Caco-2 (cell line): ENCODE results near the gene ZNF862. TPM values are rescaled to one million over a fixed set of nuclear protein-coding genes. Genes with fewer than 3 reads are reported as not detected.

Experiments used
- BruUV-seq: library from RNA; stranded (reverse); fragments of 400-500 nt; replicated peaks from 2 replicates; lab custom pipeline; 2021; lab: Mats Ljungman, UMichigan
- CTCF ChIA-PET: fragments of 300-600 bp; sonication (Branson Sonifier 250); formaldehyde crosslinking; loops from one replicate; lab custom pipeline; 2022; ENCODE audit warnings: antibody characterized with exemption; lab: Charles Lee
- POLR2A ChIA-PET: fragments of 300-600 bp; sonication (Branson Sonifier 250); formaldehyde crosslinking; loops from one replicate; lab custom pipeline; 2022; ENCODE audit warnings: antibody characterized with exemption; lab: Charles Lee
- DNase-seq, 2 experiments: peaks; one replicate each; pipeline versions ENCODE4 v3.0.0 to v3.0.0-alpha.2; 2020 to 2022
- H3K27me3 ChIP-seq: replicated peaks from 2 replicates; pipeline ENCODE4 v1.6.0; 2011; ENCODE audit warnings: low read length; ENCODE audit not compliant: control insufficient read depth, insufficient read depth
- H3K36me3 ChIP-seq: 2 replicates; pipeline ENCODE4 v1.5.1; 2011; ENCODE audit warnings: low read length; ENCODE audit not compliant: control insufficient read depth, insufficient read depth
- H3K4me1 ChIP-seq: fragments of 250-450 bp; sonication (Bioruptor Pico); 2 replicates; pipeline ENCODE4 v1.5.1; 2020; ENCODE audit warnings: mild to moderate bottlenecking
- H3K4me3 ChIP-seq: 2 replicates; pipeline ENCODE4 v1.5.1; 2011; ENCODE audit warnings: low read depth, mild to moderate bottlenecking, control low read depth, low read length
- H3K9me3 ChIP-seq: fragments of 250-450 bp; sonication (Bioruptor Pico); 2 replicates; pipeline ENCODE4 v1.5.1; 2020; ENCODE audit warnings: mild to moderate bottlenecking, moderate library complexity
- H3K27ac Mint-ChIP-seq: one replicate; pipeline ENCODE4 v1.8.0; 2022; ENCODE audit warnings: mixed read lengths; ENCODE audit not compliant: unreplicated experiment
- H3K27me3 Mint-ChIP-seq: one replicate; pipeline ENCODE4 v1.8.0; 2022; ENCODE audit warnings: mixed read lengths; ENCODE audit not compliant: insufficient read depth, unreplicated experiment
- H3K36me3 Mint-ChIP-seq: one replicate; pipeline ENCODE4 v1.8.0; 2022; ENCODE audit warnings: mild to moderate bottlenecking, mixed read lengths; ENCODE audit not compliant: insufficient read depth, unreplicated experiment
- H3K4me1 Mint-ChIP-seq: one replicate; pipeline ENCODE4 v1.8.0; 2022; ENCODE audit warnings: low read depth, mixed read lengths; ENCODE audit not compliant: unreplicated experiment
- H3K4me3 Mint-ChIP-seq: one replicate; pipeline ENCODE4 v1.8.0; 2022; ENCODE audit warnings: mild to moderate bottlenecking, moderate library complexity, mixed read lengths; ENCODE audit not compliant: unreplicated experiment
- H3K9me3 Mint-ChIP-seq: one replicate; pipeline ENCODE4 v1.8.0; 2022; ENCODE audit warnings: mixed read lengths; ENCODE audit not compliant: unreplicated experiment
- CTCF ChIP-seq, 2 experiments: fragments of 200-600 bp in 1 of 2; IDR thresholded peaks; 1 replicate in 1 of 2; 2 replicates in 1 of 2; pipeline versions ENCODE4 v1.5.1 to v1.8.0; 2011 to 2022; ENCODE audit warnings: antibody characterized with exemption in 1 of 2, control low read depth in 1 of 2, inconsistent platforms in 1 of 2, low read depth in 1 of 2, low read length in 1 of 2, mild to moderate bottlenecking in 1 of 2, moderate library complexity in 1 of 2; ENCODE audit not compliant: insufficient read depth in 1 of 2, severe bottlenecking in 1 of 2, unreplicated experiment in 1 of 2
- intact Hi-C: fragments of 100-400 bp; cut with micrococcal nuclease; formaldehyde crosslinking; loops from one replicate; pipeline ENCODE4 v1.10.0; 2022; ENCODE audit not compliant: unreplicated experiment
- total RNA-seq: library from RNA; stranded (reverse); gene quantifications from 2 replicates; pipeline ENCODE4 v1.2.3, GENCODE V29; 2022

ZNF862 gene
- total RNA-seq, 1 experiment from 2014 or later = 3.5 TPM

DNA sequence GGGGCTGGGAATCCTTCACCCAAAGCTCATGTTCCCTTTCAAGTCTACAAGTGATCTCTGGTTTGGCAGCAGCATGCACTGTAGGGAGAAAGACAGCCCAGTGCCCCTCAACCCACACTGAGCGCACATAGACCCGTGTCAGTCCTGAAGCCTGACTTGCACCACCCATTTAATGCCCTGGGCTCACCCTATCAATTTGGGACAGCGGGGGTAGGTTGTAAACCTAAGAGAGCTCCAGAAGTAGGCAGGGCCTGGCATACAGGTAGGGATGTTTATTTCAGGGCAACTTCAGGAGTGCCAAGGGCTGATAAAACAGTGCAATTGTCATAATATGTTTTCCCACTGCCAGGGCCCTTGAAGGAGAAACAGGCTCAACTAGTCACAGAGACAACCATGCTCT is 32.1 kb downstream of the ZNF862 start:
- no peaks in the 10 kb centered on the region for H3K27me3 Mint-ChIP-seq
- Histone ChIP-seq H3K36me3 (no peaks in the 10 kb centered on the region), H3K4me3 (no peak overlapping the region), H3K9me3 (no peaks in the 10 kb centered on the region), H3K27me3 (no peaks in the 10 kb centered on the region), H3K4me1 (peaks cover 9% of the 10 kb centered on the region; the same call in 1 of the 2 replicates)
- no TSS peak for BruUV-seq
- no peak for DNase-seq
- ChIA-PET POLR2A (no interaction called here), CTCF (interaction anchor here (0.6 kb wide), 1 partner anchor 89 kb away, joined by 3 read pairs; no protein-coding TSS in a partner anchor)
- H3K4me3 Mint-ChIP-seq = no peak overlapping the region
- TF ChIP-seq CTCF (IDR thresholded peaks at IDR 0.05; ENCODE audit: insufficient read depth in 1 of 2, low read depth in 1 of 2, low read length in 1 of 2, severe bottlenecking in 1 of 2, unreplicated experiment in 1 of 2) = no peak
- peaks cover 16% of the 10 kb centered on the region for H3K4me1 Mint-ChIP-seq
- H3K27ac Mint-ChIP-seq = no peak overlapping the region
- intact Hi-C loops = no loop called here
- H3K36me3 Mint-ChIP-seq = peaks cover 12% of the 10 kb centered on the region
- H3K9me3 Mint-ChIP-seq = no peaks in the 10 kb centered on the region

DNA sequence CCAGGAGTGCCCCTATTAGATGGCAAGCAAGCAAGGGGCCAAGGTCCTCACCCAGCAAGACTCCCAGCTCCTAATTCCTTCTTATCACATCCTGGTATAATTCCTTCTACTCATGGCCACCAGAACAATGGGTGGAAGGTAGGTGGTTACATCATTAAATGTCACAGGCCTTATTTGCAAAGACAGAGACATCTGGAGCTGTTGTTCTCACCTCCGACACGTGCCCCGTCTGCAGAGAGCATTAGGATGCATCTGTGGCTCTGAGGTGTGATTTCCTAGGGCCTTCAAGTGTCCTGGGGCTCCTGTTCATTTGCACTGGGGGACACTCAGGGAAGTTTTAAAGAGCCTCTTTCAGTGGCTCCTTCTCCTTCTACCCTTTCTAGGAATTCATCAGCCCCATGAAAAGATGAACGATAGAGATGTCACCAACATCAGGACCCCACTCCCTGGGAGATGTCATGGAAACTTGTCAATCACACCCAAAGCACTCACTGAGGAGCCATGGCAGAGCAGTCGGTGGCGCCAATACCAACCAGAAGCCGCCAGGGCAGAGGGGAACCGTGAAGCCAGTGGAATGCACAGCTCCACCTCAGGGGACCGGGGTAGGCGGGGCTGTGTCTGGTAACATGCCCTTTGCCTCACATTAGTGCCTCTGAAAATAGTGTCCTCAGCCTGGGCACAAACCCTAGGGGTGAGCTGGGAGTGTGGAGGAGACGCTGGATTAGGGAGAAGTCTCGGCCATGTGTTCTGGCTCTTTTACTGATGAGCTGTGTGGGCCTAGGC is 32.7 kb downstream of the ZNF862 start:
- no TSS peak for BruUV-seq
- Mint-ChIP-seq H3K4me3 (no peak overlapping the region), H3K9me3 (no peaks in the 10 kb centered on the region), H3K36me3 (peaks cover 12% of the 10 kb centered on the region), H3K4me1 (peaks cover 22% of the 10 kb centered on the region), H3K27me3 (no peaks in the 10 kb centered on the region), H3K27ac (no peak overlapping the region)
- H3K9me3 ChIP-seq = no peaks in the 10 kb centered on the region
- H3K4me1 ChIP-seq = peaks cover 9% of the 10 kb centered on the region; the same call in 1 of the 2 replicates
- H3K36me3 ChIP-seq = no peaks in the 10 kb centered on the region
- POLR2A ChIA-PET = interaction anchor here (0.6 kb wide), 1 partner anchor 98 kb away, joined by 7 read pairs; no protein-coding TSS in a partner anchor
- no peaks in the 10 kb centered on the region for H3K27me3 ChIP-seq
- intact Hi-C loops = no loop called here
- CTCF ChIA-PET = no interaction called here
- no peak overlapping the region for H3K4me3 ChIP-seq
- no peak for TF ChIP-seq CTCF (IDR thresholded peaks at IDR 0.05; ENCODE audit: insufficient read depth in 1 of 2, low read depth in 1 of 2, low read length in 1 of 2, severe bottlenecking in 1 of 2, unreplicated experiment in 1 of 2)
- no peak for DNase-seq

DNA sequence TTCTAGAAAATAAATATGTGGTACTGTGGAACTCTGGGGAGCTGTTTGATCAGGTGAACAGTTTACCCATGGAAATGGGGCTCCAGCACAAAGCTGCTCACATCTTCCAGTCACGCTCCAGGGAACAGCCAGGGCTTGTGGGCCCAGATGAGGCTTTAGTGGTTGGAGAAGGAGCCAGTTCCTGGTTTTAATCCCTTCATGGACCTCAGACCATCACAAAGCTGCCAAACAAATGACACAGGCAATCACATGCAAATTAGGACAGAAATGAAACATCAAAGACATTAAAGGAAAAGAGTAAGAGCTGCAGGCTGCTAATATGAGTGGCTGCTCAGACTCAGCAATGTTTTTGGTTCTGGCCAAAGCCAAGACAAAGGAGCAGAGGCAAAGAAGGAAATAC is 33.4 kb downstream of the ZNF862 start:
- H3K4me3 ChIP-seq = no peak overlapping the region
- no peaks in the 10 kb centered on the region for H3K27me3 ChIP-seq
- ChIA-PET POLR2A (interaction anchor here (0.6 kb wide), 1 partner anchor 99 kb away, joined by 7 read pairs; no protein-coding TSS in a partner anchor), CTCF (no interaction called here)
- Mint-ChIP-seq H3K4me1 (peaks cover 22% of the 10 kb centered on the region), H3K27ac (no peak overlapping the region), H3K4me3 (no peak overlapping the region), H3K9me3 (no peaks in the 10 kb centered on the region), H3K36me3 (peaks cover 12% of the 10 kb centered on the region), H3K27me3 (no peaks in the 10 kb centered on the region)
- no peaks in the 10 kb centered on the region for H3K36me3 ChIP-seq
- intact Hi-C loops = no loop called here
- H3K9me3 ChIP-seq = no peaks in the 10 kb centered on the region
- no TSS peak for BruUV-seq
- no peak for TF ChIP-seq CTCF (IDR thresholded peaks at IDR 0.05; ENCODE audit: insufficient read depth in 1 of 2, low read depth in 1 of 2, low read length in 1 of 2, severe bottlenecking in 1 of 2, unreplicated experiment in 1 of 2)
- DNase-seq = no peak
- H3K4me1 ChIP-seq = peaks cover 9% of the 10 kb centered on the region; the same call in 1 of the 2 replicates
